K562 (cell line): ENCODE data around the gene ABCA3. TPM values are rescaled to one million over a fixed set of nuclear protein-coding genes. Genes with fewer than 3 reads are reported as not detected.

ENCODE experiments used
- CTBP1 ChIP-seq: fragments of 450-650 bp; IDR thresholded peaks from 2 replicates; pipeline ENCODE4 v1.6.1; 2016; ENCODE audit warnings: borderline replicate concordance
- EHMT2 ChIP-seq: fragments of 450-650 bp; IDR thresholded peaks from 2 replicates; pipeline ENCODE4 v1.6.1; 2018; ENCODE audit warnings: antibody characterized with exemption
- FOSL1 ChIP-seq: fragments of 200-800 bp; sonication (Bioruptor generic); conservative IDR thresholded peaks from 2 replicates; pipeline ENCODE4 v1.6.1; 2016; ENCODE audit warnings: missing genetic modification characterization, missing compliant biosample characterization
- KDM5B ChIP-seq: fragments of 200-600 bp; sonication (generic); IDR thresholded peaks from 2 replicates; pipeline ENCODE4 v1.6.1; 2012; ENCODE audit warnings: low read depth, mild to moderate bottlenecking, moderate library complexity, low read length, control low read depth, inconsistent platforms; ENCODE audit not compliant: insufficient replicate concordance
- LARP7 ChIP-seq: fragments of 450-650 bp; IDR thresholded peaks from 2 replicates; pipeline ENCODE4 v1.6.1; 2016
- POLR3A ChIP-seq: IDR thresholded peaks from 2 replicates; pipeline ENCODE4 v1.6.1; 2011; ENCODE audit warnings: borderline replicate concordance, mild to moderate bottlenecking, moderate library complexity; ENCODE audit not compliant: insufficient read length, insufficient read depth; ENCODE audit errors: extremely low read depth
- RBM17 ChIP-seq: fragments of 200-400 bp; formaldehyde crosslinking; IDR thresholded peaks from 2 replicates; pipeline ENCODE4 v1.6.1; 2017; ENCODE audit warnings: low read depth, mild to moderate bottlenecking, low read length, borderline replicate concordance
- RUNX1 ChIP-seq: sonication (generic); IDR thresholded peaks from 2 replicates; pipeline ENCODE4 v1.6.1; 2016; ENCODE audit warnings: antibody characterized with exemption, low read depth
- SOX6 ChIP-seq: fragments of 450-650 bp; IDR thresholded peaks from 2 replicates; pipeline ENCODE4 v1.6.1; 2014; ENCODE audit warnings: mild to moderate bottlenecking
- TAL1 ChIP-seq: fragments of 450-650 bp; IDR thresholded peaks from 2 replicates; pipeline ENCODE4 v1.6.1; 2016; ENCODE audit warnings: mild to moderate bottlenecking
- UBTF ChIP-seq, 2 experiments: IDR thresholded peaks; 2 replicates each; pipeline ENCODE4 v1.6.1; 2012; ENCODE audit warnings: improper control_type of control experiment in 2 of 2, low read depth in 2 of 2, low read length in 2 of 2, borderline replicate concordance in 1 of 2
- ZBTB17 ChIP-seq: fragments of 450-650 bp; formaldehyde crosslinking; IDR thresholded peaks from 2 replicates; pipeline ENCODE4 v1.4.0; 2020; ENCODE audit warnings: mild to moderate bottlenecking
- ZC3H11A ChIP-seq: IDR thresholded peaks from 2 replicates; pipeline ENCODE4 v1.6.1; 2012; ENCODE audit warnings: low read depth, low read length, improper control_type of control experiment
- ZMIZ1 ChIP-seq, 2 experiments: fragments of 150-350 bp in 1 of 2; IDR thresholded peaks; 2 replicates each; pipeline ENCODE4 v1.6.1; 2012 to 2016; ENCODE audit warnings: low read depth in 2 of 2, low read length in 2 of 2, mild to moderate bottlenecking in 1 of 2, moderate library complexity in 1 of 2
- ZNF695 ChIP-seq: fragments of 450-650 bp; formaldehyde crosslinking; IDR thresholded peaks from 2 replicates; pipeline ENCODE4 v1.4.0; 2020; ENCODE audit warnings: mild to moderate bottlenecking, moderate library complexity
- polyA plus RNA-seq, 8 experiments: library from polyadenylated mRNA; depleted of rRNA in 4 of 8; stranded (reverse) in 5 of 8; unstranded in 3 of 8; fragments of >200 nt; fragmentation: Nextera tagmentation in 2 of 8; fragmentation: Illumina TruSeq in 1 of 8; extraction: Ambion mirVana in 2 of 8; extraction: Trizol in 1 of 8; gene quantifications; 2 replicates each; pipeline versions ENCODE4 v1.2.1 to v1.2.3, GENCODE V29; 2011 to 2014; ENCODE audit warnings: inconsistent platforms in 1 of 8, missing spikeins in 1 of 8
- total RNA-seq, 7 experiments: library from RNA; depleted of rRNA in 6 of 7; stranded (reverse); fragments of >200 nt in 6 of 7; fragmentation: Illumina TruSeq in 2 of 7; extraction: Trizol in 2 of 7; gene quantifications; 2 replicates each; pipeline versions ENCODE4 v1.2.1 to v1.2.3, GENCODE V29; 2011 to 2021; ENCODE audit warnings: low replicate concordance in 1 of 7
- TF ChIP-seq, protein P1 (sequence below): fragments of 200-800 bp; sonication (Bioruptor generic); IDR thresholded peaks from 2 replicates; pipeline ENCODE4 v1.6.1; 2017; ENCODE audit warnings: missing genetic modification characterization, missing compliant biosample characterization
- TF ChIP-seq, protein P2 (sequence below), 2 experiments: IDR thresholded peaks; 2 replicates each; pipeline ENCODE4 v1.6.1; 2011; ENCODE audit warnings: borderline replicate concordance in 1 of 2, control low read depth in 1 of 2, low read depth in 1 of 2, low read length in 1 of 2, mild to moderate bottlenecking in 1 of 2, mixed read lengths in 1 of 2, moderate library complexity in 1 of 2; ENCODE audit not compliant: insufficient read depth in 1 of 2, insufficient read length in 1 of 2, poor library complexity in 1 of 2, severe bottlenecking in 1 of 2; ENCODE audit errors: extremely low read depth in 1 of 2

Gene ABCA3
- total and polyA plus RNA-seq, 9 of the 15 experiments (the other 6 are each of a cell fraction or from before 2014, with no cell fraction given): 0.66 to 23.7 (median 6.9) TPM

GRCh38 chr16:2340564-2341455, at the start of gene ABCA3 (continued):
- TF ChIP-seq ZMIZ1 (IDR thresholded peaks at IDR 0.05; ENCODE audit: low read depth in 2 of 2, low read length in 2 of 2) (0 out of 4 replicates have a peak, but pooled peaks of 1 of the 2 experiments have one; percentile 24), ZNF695 (CRISPR knock-in tag) (no peak), CTBP1 (peak; percentile 92), ZC3H11A (0 out of 2 replicates have a peak, but pooled peaks have one; percentile 25), UBTF (IDR thresholded peaks at IDR 0.05; ENCODE audit: borderline replicate concordance in 1 of 2, low read depth in 2 of 2, low read length in 2 of 2) (0 out of 4 replicates have a peak, but pooled peaks of 1 of the 2 experiments have one; percentile 51), LARP7 (0 out of 2 replicates have a peak, but pooled peaks have one; percentile 38), ZBTB17 (CRISPR knock-in tag) (peak; percentile 61; the same call in 1 of the 2 replicates), RBM17 (no peak), POLR3A (no peak), TAL1 (peak; percentile 9; the same call in 1 of the 2 replicates), SOX6 (peak; percentile 79; the same call in 1 of the 2 replicates), EHMT2 (0 out of 2 replicates have a peak, but pooled peaks have one; percentile 40), KDM5B (peak; percentile 31), FOSL1 (tag) (no peak; the same call in 1 of the 2 replicates), RUNX1 (no peak)
- TF ChIP-seq, protein P1, sequence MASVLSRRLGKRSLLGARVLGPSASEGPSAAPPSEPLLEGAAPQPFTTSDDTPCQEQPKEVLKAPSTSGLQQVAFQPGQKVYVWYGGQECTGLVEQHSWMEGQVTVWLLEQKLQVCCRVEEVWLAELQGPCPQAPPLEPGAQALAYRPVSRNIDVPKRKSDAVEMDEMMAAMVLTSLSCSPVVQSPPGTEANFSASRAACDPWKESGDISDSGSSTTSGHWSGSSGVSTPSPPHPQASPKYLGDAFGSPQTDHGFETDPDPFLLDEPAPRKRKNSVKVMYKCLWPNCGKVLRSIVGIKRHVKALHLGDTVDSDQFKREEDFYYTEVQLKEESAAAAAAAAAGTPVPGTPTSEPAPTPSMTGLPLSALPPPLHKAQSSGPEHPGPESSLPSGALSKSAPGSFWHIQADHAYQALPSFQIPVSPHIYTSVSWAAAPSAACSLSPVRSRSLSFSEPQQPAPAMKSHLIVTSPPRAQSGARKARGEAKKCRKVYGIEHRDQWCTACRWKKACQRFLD (CRISPR knock-in tag): peak; percentile 90
- TF ChIP-seq, protein P2, sequence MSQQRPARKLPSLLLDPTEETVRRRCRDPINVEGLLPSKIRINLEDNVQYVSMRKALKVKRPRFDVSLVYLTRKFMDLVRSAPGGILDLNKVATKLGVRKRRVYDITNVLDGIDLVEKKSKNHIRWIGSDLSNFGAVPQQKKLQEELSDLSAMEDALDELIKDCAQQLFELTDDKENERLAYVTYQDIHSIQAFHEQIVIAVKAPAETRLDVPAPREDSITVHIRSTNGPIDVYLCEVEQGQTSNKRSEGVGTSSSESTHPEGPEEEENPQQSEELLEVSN (IDR thresholded peaks at IDR 0.05; ENCODE audit: borderline replicate concordance in 1 of 2, extremely low read depth in 1 of 2, insufficient read depth in 1 of 2, insufficient read length in 1 of 2, low read depth in 1 of 2, low read length in 1 of 2, poor library complexity in 1 of 2, severe bottlenecking in 1 of 2): peak; percentile 99 to 100
